ENCODE data around the gene FANK1. TPM values are rescaled to one million over a fixed set of nuclear protein-coding genes. Genes with fewer than 3 reads are reported as not detected.
"Not testable (repeated sequence)": the region's sequence is repeated elsewhere in the genome, so short reads cannot be mapped to it uniquely, and the experiment has no call there.

FANK1 gene
- total RNA-seq, 2 donors from 2014 or later: 5.8 to 6.9 TPM

GRCh38 chr10:125916977-125917376 is 20.6 kb downstream of the FANK1 start:
- Histone ChIP-seq H3K27me3 (no peaks in the 10 kb centered on the region), H3K4me1 (no peaks in the 10 kb centered on the region), H3K9ac (ENCODE audit: low read depth in 2 of 2, low read length in 2 of 2) (no peak overlapping the region), H3K4me3 (no peak overlapping the region), H3K36me3 (no peaks in the 10 kb centered on the region), H3K27ac (no peak overlapping the region), H3K9me3 (no peaks in the 10 kb centered on the region)
- DNase-seq: no peak
- TF ChIP-seq CTCF (IDR thresholded peaks at IDR 0.05): no peak
- intact Hi-C loops (cut with DNase I): no loop called here

- H3K9me3 ChIP-seq; H3K9ac ChIP-seq (ENCODE audit: low read depth in 2 of 2, low read length in 2 of 2); intact Hi-C loops (cut with DNase I); DNase-seq; H3K27ac ChIP-seq; H3K4me1 ChIP-seq; H3K27me3 ChIP-seq; H3K36me3 ChIP-seq; H3K4me3 ChIP-seq: not testable (repeated sequence)
These were observed 21.5 kb downstream of the FANK1 start for GRCh38 chr10:125917704-125918361.

GRCh38 chr10:125921643-125922306 is 25.4 kb downstream of the FANK1 start:
- H3K9ac ChIP-seq (ENCODE audit: low read depth in 2 of 2, low read length in 2 of 2); DNase-seq; H3K27ac ChIP-seq: not testable (repeated sequence)

GRCh38 chr10:125925262-125925834 is 29.0 kb downstream of the FANK1 start:
- H3K9ac ChIP-seq (ENCODE audit: low read depth in 2 of 2, low read length in 2 of 2): no peak overlapping the region
- intact Hi-C loops (cut with DNase I): no loop called here
- TF ChIP-seq CTCF (IDR thresholded peaks at IDR 0.05): no peak
- peaks cover 4% of the 10 kb centered on the region for H3K4me1 ChIP-seq
- no peak for DNase-seq
- H3K27me3 ChIP-seq: no peaks in the 10 kb centered on the region
- H3K36me3 ChIP-seq: no peaks in the 10 kb centered on the region
- no peaks in the 10 kb centered on the region for H3K9me3 ChIP-seq
- no peak overlapping the region for H3K27ac ChIP-seq
- no peak overlapping the region for H3K4me3 ChIP-seq

More at GRCh38 chr10:125921643-125922306, 25.4 kb downstream of the FANK1 start:
- H3K4me3 ChIP-seq; H3K36me3 ChIP-seq; H3K4me1 ChIP-seq; H3K27me3 ChIP-seq; intact Hi-C loops (cut with DNase I); H3K9me3 ChIP-seq: not testable (repeated sequence)

- DNase-seq: no peak
- no peak overlapping the region for H3K4me3 ChIP-seq
- intact Hi-C loops (cut with DNase I): no loop called here
- H3K4me1 ChIP-seq: peaks cover 4% of the 10 kb centered on the region
- no peak overlapping the region for H3K27ac ChIP-seq
- H3K36me3 ChIP-seq: no peaks in the 10 kb centered on the region
- H3K9me3 ChIP-seq: no peaks in the 10 kb centered on the region
- no peak for TF ChIP-seq CTCF (IDR thresholded peaks at IDR 0.05)
- H3K9ac ChIP-seq (ENCODE audit: low read depth in 2 of 2, low read length in 2 of 2): no peak overlapping the region
- no peaks in the 10 kb centered on the region for H3K27me3 ChIP-seq
These were observed 29.9 kb downstream of the FANK1 start for GRCh38 chr10:125926247-125926646.

- intact Hi-C loops (cut with DNase I); H3K9ac ChIP-seq (ENCODE audit: low read depth in 2 of 2, low read length in 2 of 2); H3K27me3 ChIP-seq; H3K4me3 ChIP-seq; H3K4me1 ChIP-seq; H3K27ac ChIP-seq; H3K36me3 ChIP-seq; DNase-seq; H3K9me3 ChIP-seq: not testable (repeated sequence)
These were observed 30.9 kb downstream of the FANK1 start for GRCh38 chr10:125927265-125927664.
